Hepatocyte (in vitro differentiated cells): ENCODE measurements around the gene TFCP2. TPM values are rescaled to one million over a fixed set of nuclear protein-coding genes. Genes with fewer than 3 reads are reported as not detected.

Experiments
- DNase-seq: peaks from one replicate; pipeline ENCODE4 v3.0.0-alpha.2; 2016; ENCODE audit warnings: low spot score
- H2AFZ ChIP-seq: fragments of 200-600 bp; sonication (generic); 2 replicates; pipeline ENCODE4 v1.6.0; 2016; ENCODE audit warnings: antibody characterized with exemption, mild to moderate bottlenecking
- H3K27ac ChIP-seq: fragments of 200-600 bp; sonication (generic); 2 replicates; pipeline ENCODE4 v1.5.1; 2016; ENCODE audit warnings: mild to moderate bottlenecking
- H3K27me3 ChIP-seq: fragments of 200-600 bp; sonication (generic); 2 replicates; pipeline ENCODE4 v1.6.1; 2016
- H3K36me3 ChIP-seq: fragments of 200-600 bp; sonication (generic); replicated peaks from 2 replicates; pipeline ENCODE4 v1.5.1; 2016; ENCODE audit warnings: low read depth; ENCODE audit not compliant: insufficient read depth
- H3K4me1 ChIP-seq: fragments of 200-600 bp; sonication (generic); 2 replicates; pipeline ENCODE4 v1.5.1; 2016; ENCODE audit warnings: mild to moderate bottlenecking, moderate library complexity; ENCODE audit not compliant: insufficient read depth
- H3K4me2 ChIP-seq: fragments of 200-600 bp; sonication (generic); 2 replicates; pipeline ENCODE4 v1.6.0; 2016
- H3K4me3 ChIP-seq: fragments of 200-600 bp; sonication (generic); 2 replicates; pipeline ENCODE4 v1.5.1; 2016; ENCODE audit warnings: mild to moderate bottlenecking
- H3K79me2 ChIP-seq: fragments of 200-600 bp; sonication (generic); 2 replicates; pipeline ENCODE4 v1.6.0; 2017; ENCODE audit warnings: mild to moderate bottlenecking
- H3K9me2 ChIP-seq: fragments of 200-600 bp; sonication (generic); replicated peaks from 2 replicates; pipeline ENCODE4 v1.6.0; 2017; ENCODE audit warnings: mild to moderate bottlenecking; ENCODE audit not compliant: insufficient read depth
- H3K9me3 ChIP-seq: fragments of 200-600 bp; sonication (generic); 2 replicates; pipeline ENCODE4 v1.5.1; 2016; ENCODE audit warnings: low read depth, mild to moderate bottlenecking
- H4K20me1 ChIP-seq: fragments of 200-600 bp; sonication (generic); 2 replicates; pipeline ENCODE4 v1.6.0; 2016; ENCODE audit warnings: mild to moderate bottlenecking; ENCODE audit not compliant: insufficient read depth, poor library complexity, severe bottlenecking
- EZH2 ChIP-seq: fragments of 200-600 bp; sonication (generic); IDR thresholded peaks from 2 replicates; pipeline ENCODE4 v1.6.1; 2016; ENCODE audit warnings: antibody characterized with exemption, mild to moderate bottlenecking, borderline replicate concordance
- EZH2phosphoT487 ChIP-seq: fragments of 200-600 bp; sonication (generic); IDR thresholded peaks from one replicate; pipeline ENCODE4 v1.6.1; 2018; ENCODE audit warnings: antibody characterized with exemption, mild to moderate bottlenecking, low read depth, moderate library complexity; ENCODE audit not compliant: unreplicated experiment, severe bottlenecking
- WGBS: methylation state at CpG from one replicate; pipeline ENCODE4 v1.1.6; 2016; ENCODE audit warnings: low lambda C conversion rate; ENCODE audit errors: missing lambda C conversion rate; 5-methylcytosine and 5-hydroxymethylcytosine counted together
- polyA plus RNA-seq: library from polyadenylated mRNA; unstranded; fragments of >200 nt; fragmentation: Nextera tagmentation; extraction: Ambion mirVana; gene quantifications from 2 replicates; pipeline ENCODE4 v1.2.1, GENCODE V29; 2016
- total RNA-seq: library from RNA; depleted of rRNA; stranded (reverse); fragments of >200 nt; gene quantifications from 2 replicates; pipeline ENCODE4 v1.2.3, GENCODE V29; 2014
- TF ChIP-seq, protein P1 (sequence below): fragments of 200-600 bp; sonication (generic); IDR thresholded peaks from 2 replicates; pipeline ENCODE4 v1.5.1; 2016; ENCODE audit warnings: antibody characterized with exemption, mild to moderate bottlenecking; ENCODE audit not compliant: poor library complexity

Gene TFCP2
- total and polyA plus RNA-seq, 2 experiments from 2014 or later, result 6.9 to 10.4 TPM

DNA sequence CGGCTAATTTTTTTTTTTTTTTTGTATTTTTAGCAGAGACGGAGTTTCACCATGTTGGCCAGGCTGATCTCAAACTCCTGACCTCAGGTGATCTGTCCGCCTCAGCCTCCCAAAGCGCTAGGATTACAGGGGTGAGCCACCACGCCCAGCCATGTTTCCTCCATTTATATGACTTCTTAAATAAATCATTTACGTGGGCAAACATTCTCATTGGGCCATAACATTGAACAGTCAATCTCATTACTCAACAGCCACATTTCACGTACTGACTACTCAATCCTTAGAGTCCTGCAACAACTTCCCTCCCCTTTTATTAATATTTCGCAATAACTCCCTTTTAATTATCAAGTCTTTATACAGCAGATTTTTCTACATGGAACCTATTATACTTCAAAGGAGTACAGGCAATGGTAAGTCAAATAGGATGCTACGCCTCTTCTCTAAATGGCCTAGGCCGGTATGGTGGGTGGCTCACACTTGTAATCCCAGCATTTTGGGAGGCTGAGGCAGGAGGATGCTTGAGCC lies 82.2 kb downstream of the TFCP2 start:
- Histone ChIP-seq H3K4me3 (no peak overlapping the region), H3K79me2 (no peaks in the 10 kb centered on the region), H3K36me3 (no peaks in the 10 kb centered on the region), H3K9me3 (no peaks in the 10 kb centered on the region), H3K27me3 (no peaks in the 10 kb centered on the region), H4K20me1 (no peaks in the 10 kb centered on the region), H2AFZ (no peak overlapping the region), H3K4me2 (no peak overlapping the region), H3K9me2 (no peaks in the 10 kb centered on the region), H3K4me1 (no peaks in the 10 kb centered on the region), H3K27ac (no peak overlapping the region)
- TF ChIP-seq, protein P1, sequence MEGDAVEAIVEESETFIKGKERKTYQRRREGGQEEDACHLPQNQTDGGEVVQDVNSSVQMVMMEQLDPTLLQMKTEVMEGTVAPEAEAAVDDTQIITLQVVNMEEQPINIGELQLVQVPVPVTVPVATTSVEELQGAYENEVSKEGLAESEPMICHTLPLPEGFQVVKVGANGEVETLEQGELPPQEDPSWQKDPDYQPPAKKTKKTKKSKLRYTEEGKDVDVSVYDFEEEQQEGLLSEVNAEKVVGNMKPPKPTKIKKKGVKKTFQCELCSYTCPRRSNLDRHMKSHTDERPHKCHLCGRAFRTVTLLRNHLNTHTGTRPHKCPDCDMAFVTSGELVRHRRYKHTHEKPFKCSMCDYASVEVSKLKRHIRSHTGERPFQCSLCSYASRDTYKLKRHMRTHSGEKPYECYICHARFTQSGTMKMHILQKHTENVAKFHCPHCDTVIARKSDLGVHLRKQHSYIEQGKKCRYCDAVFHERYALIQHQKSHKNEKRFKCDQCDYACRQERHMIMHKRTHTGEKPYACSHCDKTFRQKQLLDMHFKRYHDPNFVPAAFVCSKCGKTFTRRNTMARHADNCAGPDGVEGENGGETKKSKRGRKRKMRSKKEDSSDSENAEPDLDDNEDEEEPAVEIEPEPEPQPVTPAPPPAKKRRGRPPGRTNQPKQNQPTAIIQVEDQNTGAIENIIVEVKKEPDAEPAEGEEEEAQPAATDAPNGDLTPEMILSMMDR, result no peak
- no peak for TF ChIP-seq EZH2phosphoT487
- no peak for TF ChIP-seq EZH2
- DNase-seq, result no peak
- WGBS, result 98% methylated on average over 10 of the region's 10 CpGs

DNA sequence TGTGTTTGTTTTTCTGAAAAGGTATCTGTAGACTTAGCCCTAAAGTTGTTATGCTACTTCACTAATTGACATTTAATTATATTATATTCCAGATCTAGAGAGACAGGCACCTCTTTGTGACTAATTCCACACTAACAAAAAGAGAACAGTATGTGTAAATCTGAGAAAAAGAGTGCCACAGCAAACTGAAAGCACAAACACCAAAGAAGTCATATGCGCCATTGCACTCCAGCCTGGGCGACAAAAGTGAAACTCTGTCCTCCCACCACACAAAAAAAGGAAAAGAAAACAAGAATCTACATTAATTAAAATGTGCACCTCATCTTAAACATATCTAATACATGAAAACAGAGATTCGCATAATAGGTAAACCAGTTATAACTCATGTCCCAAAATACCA lies 85.1 kb downstream of the TFCP2 start:
- no peak for DNase-seq

DNA sequence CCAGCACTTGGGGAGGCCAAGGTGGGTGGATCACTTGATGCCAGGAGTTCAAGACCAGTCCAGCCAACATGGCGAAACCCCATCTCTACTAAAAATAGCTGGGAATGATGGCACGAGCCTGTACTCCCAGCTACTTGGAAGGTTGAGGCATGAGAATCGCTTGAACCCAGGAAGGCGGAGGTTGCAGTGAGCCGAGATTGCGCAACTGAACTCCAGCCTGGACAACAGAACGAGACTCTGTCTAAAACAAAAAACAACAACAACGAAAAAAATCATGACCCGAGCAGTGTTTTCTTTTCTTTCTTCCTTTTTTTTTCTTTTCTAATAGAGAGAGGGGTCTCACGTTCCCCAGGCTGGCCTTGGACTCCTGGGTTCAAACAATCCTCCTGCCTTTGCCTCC lies 86.0 kb downstream of the TFCP2 start:
- WGBS, result 99% methylated on average over 10 of the region's 10 CpGs
- Histone ChIP-seq H3K9me2 (no peaks in the 10 kb centered on the region), H3K4me3 (no peak overlapping the region), H2AFZ (no peak overlapping the region), H3K79me2 (peaks cover 9% of the 10 kb centered on the region), H3K9me3 (no peaks in the 10 kb centered on the region), H3K4me1 (peaks cover 6% of the 10 kb centered on the region), H3K4me2 (no peak overlapping the region), H3K36me3 (no peaks in the 10 kb centered on the region), H3K27ac (no peak overlapping the region), H4K20me1 (peaks cover 6% of the 10 kb centered on the region), H3K27me3 (no peaks in the 10 kb centered on the region)
- TF ChIP-seq EZH2phosphoT487 (no peak), EZH2 (no peak)
- TF ChIP-seq, protein P1, result no peak
- DNase-seq, result no peak

More for the DNA sequence above, 85.1 kb downstream of the TFCP2 start:
- Histone ChIP-seq H3K36me3 (no peaks in the 10 kb centered on the region), H3K4me1 (no peaks in the 10 kb centered on the region), H3K4me3 (no peak overlapping the region), H3K79me2 (no peaks in the 10 kb centered on the region), H3K4me2 (no peak overlapping the region), H3K9me2 (no peaks in the 10 kb centered on the region), H3K27ac (no peak overlapping the region), H3K27me3 (no peaks in the 10 kb centered on the region), H4K20me1 (no peaks in the 10 kb centered on the region), H2AFZ (no peak overlapping the region), H3K9me3 (no peaks in the 10 kb centered on the region)
- 97% methylated on average over 3 of the region's 3 CpGs for WGBS
- TF ChIP-seq, protein P1, result no peak
- no peak for TF ChIP-seq EZH2phosphoT487
- TF ChIP-seq EZH2, result no peak

DNA sequence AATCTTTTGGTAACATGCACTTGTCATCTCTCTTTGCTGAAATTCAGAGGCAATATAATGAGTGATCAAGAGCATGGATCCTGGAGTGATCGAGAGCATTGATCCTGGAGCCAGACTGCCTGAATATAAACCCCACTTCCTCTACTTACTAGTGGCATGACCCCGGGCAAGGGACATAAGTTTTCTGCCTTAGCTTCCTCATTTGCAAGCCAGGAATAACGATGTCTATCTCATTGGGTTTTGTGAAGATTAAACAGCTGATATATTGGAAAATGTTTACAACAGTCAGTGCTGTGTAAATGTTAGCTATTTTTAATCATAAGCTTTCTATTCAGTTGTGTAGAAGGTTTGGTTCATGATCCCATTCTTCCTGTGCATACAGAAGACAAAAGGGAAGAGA lies 87.2 kb downstream of the TFCP2 start:
- Histone ChIP-seq H3K4me3 (no peak overlapping the region), H3K9me3 (no peaks in the 10 kb centered on the region), H3K27me3 (no peaks in the 10 kb centered on the region), H3K4me1 (peaks cover 15% of the 10 kb centered on the region), H3K27ac (no peak overlapping the region), H2AFZ (no peak overlapping the region), H3K4me2 (no peak overlapping the region), H3K9me2 (no peaks in the 10 kb centered on the region), H3K79me2 (peaks cover 21% of the 10 kb centered on the region), H4K20me1 (peaks cover 18% of the 10 kb centered on the region), H3K36me3 (no peaks in the 10 kb centered on the region)
- no peak for TF ChIP-seq EZH2
- TF ChIP-seq EZH2phosphoT487, result no peak
- TF ChIP-seq, protein P1, result no peak
- no peak for DNase-seq
- WGBS, result 90% methylated on average over 3 of the region's 3 CpGs
